ENCODE data around the gene LRP2.
A peak's percentile ranks its signal among the peaks of the same experiment; 100 is the strongest.
"Not testable (repeated sequence)": the region's sequence is repeated elsewhere in the genome, so short reads cannot be mapped to it uniquely, and the experiment has no call there.

The LRP2 gene

DNA sequence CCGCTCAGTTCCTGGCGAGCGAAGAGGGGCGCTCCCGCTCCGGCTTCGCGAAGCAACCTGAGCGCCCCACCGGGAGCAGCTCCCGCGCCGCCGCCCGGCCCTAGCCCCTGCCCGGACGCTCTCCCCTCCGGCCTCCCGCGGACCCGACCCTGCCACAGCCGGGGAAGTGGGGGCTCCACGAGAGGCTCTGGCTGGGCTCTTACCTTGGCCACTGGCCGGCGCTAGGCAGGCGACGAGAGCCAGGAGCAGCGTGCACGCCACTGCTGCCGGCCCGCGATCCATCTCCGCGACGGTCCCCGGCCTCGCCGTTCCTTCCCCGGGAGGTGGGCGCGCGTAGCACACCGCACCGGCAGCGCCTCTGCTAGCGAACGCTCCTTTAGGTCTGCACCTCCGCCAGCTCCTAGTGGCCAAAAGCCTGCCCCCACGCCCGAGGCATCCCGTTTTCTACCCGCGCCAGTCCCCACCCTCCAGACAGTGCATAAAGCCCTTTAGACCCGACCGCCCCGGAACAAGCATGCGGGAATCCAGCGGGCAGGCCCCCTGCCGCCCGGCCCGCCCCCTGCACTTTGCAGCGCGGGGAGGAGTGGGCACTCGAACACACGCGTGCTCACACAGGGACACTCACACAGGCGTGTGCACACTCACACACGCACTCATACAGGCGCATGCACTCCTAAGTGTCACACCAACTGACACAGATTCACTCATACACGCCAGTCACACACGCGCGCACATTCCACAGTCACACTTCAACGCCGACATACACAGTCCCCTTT, at the start of gene LRP2:
Gene LRP2, minus strand, starts transcription at position 417 of the 776 bp plus-strand sequence. Its CDS starts 135 bp downstream, at position 282.
- DNase-seq: peak; percentile 15

DNA sequence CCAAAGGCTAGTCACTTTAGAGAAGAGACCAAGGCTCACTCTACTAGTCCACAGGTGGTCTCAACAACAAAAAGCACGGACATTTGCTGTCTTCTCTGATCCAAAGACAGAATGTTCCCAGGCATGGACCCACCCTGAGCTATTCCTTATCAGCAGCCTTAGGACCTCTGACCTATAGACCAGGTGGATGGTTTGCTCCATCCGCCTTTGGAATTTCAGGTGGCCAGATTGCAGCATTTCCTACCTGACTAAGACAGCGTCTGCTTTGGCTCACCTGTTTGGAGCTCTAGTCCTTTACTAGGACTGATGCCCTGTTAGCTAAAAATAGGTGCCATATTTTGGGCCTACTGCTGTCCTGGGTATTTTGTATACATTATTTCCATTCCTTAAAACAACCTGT, 44.6 kb upstream of the LRP2 start:
- no peak for DNase-seq

DNA sequence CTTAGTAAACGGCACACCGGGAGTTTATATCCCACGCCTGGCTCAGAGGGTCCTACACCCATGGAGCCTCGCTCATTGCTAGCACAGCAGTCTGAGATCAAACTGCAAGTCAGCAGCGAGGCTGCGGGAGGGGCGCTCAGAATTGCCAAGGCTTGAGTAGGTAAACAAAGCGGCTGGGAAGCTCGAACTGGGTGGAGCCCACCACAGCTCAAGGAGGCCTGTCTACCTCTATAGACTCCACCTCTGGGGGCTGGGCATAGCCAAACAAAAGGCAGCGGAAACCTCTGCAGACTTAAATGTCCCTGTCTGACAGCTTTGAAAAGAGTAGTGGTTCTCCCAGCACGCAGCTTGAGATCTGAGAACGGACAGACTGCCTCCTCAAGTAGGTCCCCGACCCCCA, 37.2 kb upstream of the LRP2 start:
- DNase-seq: not testable (repeated sequence)

DNA sequence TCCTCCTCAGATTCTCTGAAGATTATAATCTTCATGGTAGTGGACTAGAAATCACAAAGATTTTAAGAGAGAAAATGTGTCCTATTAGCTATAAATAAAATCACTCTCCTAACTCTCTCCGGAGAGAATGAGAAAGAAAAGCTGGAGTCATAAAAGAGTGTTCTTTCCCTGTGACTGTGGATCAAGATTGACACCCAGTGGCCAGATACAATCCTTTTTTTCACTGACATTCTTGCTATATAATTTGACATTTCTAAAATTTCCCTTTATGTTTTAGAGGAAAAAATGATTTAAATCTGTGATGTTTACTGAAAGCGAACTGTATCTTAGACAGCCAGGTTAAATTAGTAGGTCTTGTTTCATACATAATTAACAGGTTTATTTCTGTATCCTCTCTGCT, 35.4 kb upstream of the LRP2 start:
- DNase-seq: no peak

DNA sequence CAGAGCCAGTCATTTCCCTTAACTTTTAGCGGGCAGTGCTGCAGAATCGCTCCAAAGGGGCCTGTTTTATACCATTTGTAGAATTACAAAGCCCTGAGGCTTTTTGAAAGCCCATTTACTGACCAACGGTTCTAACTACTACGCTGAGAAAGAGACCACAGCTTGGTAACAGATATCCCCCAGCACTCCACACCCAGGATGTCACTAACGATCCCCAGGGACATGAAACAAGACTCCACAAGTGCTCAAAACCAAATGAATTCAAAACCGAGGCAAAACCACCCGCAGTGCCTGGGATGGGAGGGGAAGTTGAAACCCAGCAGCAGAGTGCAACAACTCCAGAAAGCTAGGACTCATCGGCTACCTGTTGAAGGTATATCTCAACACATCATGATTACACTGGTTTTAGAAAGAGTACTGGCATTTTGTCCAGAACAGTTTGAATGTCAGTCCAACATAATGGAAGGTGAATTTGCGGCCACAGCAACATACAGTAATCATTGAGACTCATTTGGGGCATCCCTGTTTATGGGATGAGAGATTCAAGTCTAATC, 33.6 kb upstream of the LRP2 start:
- DNase-seq: no peak

DNA sequence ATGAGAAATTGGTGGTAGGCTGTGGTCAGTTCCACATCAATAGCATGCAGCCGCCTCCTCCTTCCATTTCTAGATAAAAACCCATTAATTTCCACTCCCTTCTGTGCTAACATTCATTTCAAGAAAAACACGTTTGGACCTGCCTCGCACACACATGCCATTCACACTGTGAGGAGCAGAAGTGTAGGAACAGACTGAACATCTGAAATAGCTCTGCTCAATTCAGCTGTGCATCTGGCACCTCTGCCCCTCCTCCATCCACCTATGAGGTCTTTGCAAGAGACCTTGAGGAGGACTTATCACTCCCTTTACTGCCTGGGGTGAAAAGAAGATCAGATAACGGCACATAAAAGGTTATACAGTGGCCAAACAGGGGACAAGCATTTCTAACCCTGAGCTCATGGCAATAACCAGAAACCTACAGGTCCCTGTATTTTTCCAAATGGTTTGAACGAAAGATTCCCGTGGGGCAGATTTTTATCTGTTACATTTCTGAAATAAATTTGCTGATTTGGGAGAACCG, 30.8 kb upstream of the LRP2 start:
- no peak for DNase-seq

DNA sequence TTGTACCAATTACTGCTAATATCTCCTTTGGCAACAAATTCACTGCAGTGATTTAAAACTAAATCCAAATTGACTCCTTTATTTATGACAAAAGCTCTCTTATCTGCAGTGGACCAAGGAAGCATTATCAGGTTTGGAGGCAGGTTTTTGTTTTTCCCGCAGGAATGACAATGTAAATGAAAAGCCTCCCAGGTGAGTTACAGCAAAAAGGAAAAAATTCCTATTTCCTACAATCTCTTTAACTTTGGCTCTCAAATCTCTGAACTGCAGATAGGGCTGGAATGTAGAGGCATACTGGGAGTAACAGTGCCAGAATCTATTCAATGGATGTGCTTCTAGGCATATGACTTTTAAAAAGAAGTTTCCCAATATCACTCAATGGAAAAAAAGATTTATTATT, 28.9 kb upstream of the LRP2 start:
- no peak for DNase-seq

DNA sequence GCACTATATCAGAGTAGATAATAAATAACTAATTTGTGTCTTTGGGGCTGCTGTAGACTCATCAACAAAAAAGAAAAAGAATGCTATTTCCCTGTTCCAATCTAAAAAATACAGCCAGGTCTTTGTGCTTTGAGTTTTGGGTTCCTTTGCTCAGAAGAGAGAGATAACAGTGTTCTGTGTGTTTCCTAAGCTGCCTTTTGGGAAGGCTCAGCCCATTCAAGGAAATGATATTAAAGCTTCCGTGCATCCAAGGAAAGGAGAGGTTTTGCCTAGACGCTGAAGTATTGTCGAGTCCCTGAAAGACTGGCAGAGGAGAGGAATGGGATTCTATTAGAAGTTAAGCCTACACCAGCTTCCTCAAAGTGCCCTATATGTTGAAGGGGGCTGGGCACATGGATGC, 25.8 kb upstream of the LRP2 start:
- no peak for DNase-seq

DNA sequence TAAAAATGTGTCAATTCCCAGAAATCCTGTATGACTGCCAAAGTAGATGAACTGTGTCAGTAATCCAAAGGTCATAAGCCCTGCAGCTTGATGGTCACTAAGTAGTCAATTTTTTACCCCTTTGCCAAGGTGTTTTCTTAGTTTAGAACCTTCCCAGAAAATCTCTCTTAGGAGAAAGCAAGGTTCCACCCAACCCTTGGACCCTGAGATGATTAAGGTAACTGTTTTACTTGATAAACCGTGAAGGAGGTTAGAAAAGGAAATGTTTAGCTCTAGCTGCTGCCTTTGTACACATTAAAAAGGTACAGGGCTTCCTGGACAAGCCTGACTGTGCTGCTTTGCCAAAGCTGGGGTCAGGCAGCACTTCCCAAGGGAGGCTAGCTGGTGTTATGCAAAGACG, 24.4 kb upstream of the LRP2 start:
- DNase-seq: no peak

DNA sequence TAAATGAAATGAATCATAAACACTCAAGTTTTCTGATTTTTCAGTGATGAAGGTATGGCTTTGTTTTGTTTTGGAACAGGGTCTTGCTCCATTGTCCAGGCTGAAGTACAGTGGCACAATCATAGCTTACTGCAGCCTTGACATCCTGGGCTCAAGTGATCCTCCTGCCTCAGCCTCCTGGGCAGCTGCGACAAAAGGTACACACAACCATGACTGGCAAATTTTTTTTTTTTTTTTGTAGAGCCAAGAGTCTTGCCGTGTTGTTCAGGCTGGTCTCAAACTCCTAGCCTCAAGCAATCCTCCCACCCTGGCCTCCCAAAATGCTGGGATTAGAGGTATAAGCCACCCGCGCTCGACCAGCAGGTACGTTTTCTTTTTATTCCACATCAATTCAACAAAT, 22.5 kb upstream of the LRP2 start:
- DNase-seq: no peak

DNA sequence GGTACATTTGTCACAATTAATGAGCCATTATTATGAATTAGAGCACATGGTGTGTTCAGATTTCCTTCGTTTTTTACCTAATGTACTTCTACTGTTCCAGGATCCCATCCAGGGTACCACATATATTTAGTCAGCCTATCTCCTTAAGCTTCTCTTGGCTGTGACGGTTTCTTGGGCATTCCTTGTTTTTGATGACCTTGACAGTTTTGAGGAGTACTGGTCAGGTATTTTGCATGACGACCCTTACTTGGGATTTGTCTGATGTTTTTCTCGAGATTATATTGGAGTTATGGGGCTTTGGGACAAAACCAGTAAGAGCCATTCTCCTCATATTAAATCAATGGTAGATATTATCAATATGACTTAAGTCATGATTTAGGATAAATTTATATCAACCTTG, 10.2 kb upstream of the LRP2 start:
- DNase-seq: no peak

DNA sequence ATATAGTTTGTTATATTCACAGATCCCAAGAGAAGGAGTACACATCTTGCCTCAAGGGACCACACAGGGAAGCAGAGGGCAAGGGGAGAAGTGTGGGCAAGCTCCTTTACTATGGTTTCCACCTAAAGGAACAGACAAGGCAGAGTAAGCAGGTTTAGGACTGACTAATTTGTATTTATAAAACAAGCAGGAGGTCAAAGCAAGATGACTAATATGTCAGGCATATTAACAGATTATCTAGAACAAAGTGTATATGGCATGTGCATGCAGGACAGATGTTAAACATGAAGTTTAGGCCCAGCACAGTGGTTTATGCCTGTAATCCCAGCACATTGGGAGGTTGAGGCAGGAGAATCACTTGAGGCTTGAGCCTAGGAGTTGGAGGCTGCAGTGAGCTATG, 3.7 kb upstream of the LRP2 start:
- no peak for DNase-seq

DNA sequence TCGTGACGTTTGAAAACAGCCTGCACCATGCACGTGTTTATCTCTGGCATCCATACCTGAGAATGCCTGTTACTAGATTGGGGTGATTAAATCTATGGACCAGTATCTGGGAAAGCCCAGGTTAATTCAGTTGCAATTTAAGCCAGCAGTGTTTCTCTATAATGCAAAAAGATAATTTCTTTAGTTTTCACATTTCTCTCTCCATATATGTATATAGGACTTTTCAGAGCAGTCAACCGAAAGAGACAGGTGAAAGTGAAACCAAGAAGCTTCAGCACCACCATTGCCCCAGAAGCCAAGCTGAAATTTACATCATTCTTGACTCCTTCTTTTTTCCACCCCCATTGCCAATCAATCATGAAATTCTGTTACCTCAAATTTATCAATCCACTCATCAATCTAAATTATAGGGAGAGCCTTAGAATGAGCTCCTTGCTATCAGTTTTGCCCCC, 2.7 kb upstream of the LRP2 start:
- peak; percentile 34 for DNase-seq

DNA sequence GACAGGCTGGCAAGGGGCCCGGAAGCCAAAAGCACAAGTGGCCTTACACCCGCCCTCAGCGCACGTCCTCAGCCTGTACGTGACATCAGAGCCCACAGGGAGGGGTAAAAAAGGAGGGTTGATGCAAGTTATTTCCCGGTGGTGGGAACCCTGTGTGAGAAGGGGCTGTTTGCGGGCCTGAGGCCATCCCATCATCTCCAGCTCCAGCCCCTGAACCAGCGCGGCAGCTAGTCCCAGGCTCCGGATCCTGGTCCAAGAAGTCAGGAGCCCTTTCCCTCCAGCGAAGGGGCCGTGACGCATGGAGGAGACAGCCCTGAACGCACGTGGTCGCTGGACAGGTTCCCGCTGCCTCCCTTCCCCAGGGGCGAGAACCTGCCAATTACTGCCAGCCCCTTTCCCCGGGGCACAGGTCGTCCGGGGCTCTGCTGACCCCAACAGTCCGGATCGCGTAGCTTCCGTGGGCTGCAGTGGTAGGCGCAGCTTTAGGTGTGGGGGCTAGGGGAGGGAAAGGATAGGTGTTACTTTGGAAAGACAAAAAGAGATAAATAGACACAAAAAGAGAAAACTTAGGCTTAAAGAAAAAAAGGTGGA, 1.3 kb upstream of the LRP2 start:
- DNase-seq: peak; percentile 53

DNA sequence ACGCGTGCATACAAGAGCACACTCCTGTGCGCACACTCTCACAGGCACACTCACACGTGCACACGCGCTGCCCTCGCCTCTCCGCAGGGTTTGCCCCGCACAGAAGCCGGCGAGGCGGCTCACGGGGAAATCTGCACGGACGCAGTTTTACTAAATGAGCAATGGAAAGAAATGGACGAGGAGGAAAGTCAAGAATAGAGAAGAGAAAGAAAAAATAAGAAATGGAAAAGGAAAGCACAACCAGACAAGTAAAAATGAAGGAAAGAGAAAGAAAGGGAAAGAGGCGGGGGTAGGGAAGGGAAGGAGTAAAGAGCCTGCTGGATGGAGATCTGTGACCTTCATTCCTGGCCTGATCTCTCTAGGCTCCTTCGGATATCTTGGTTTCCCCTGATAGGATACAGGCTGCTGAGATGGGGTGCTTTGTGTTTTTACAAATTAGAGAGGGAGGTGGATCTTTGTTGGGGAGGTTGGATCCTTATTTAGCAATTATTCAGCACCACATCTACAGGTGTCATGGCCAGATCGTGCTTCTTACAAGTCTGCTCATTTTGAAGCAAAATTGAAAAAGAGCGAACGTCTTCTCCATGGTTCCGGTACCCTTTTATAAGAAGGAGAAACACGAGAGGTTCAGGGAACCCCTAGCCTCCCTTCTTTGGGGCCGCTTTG, 693 bp upstream of the LRP2 start:
- DNase-seq: no peak

DNA sequence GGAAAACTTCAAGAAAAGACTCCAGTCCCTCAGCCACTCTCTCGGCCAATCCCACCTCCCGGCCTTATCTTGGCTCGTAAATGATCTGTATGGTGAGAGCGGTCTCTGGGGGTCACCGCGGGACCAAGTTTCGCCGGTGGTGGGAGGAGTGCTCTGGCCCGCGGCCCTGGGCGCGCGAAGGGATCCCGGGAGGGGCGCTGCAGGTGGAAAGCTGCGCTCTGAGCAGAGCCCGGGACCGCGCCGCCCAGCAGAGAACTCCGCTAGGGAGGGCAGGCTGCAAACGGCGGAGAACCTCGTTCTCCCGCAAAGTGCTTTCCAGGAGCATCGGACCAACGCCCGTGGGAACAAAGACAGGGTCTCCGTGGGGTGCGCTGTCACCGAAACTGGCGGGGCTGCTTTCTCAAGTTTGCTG, 622 bp downstream of the LRP2 start:
- DNase-seq: no peak

DNA sequence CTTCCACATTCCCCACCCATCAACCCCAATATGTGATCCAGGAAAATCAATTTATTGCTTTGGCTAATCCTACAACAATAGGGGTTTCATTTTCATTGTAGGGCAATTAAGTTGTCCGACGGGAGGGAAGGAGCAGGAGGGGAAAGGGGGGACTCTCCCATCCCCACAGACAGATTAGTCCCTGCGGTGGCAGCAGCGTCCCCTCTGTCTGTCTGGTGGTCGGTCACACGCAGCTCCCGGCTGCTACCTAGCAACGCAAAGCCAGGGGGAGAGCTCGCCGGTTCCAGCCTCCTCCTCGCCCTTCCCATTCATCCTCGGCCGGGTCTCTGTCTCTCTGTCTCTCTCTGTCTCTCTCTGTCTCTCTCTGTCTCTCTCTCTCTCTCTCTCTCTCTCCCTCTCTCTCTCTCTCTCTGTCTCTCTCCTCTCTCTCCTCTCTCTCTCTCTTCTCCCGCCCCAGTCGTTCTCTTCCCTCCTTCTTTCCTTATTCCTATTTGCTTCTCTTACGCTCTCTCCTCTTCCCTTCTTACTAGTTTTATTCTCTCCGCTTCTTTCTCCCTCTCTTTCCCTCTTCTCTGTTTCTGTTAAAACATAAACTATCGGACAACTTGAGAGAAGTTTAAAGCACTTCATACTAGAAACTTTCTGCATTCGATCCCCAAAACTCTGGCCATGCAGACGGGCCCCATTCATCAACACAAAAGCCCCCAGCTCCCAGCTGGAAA, 1.2 kb downstream of the LRP2 start:
- no peak for DNase-seq

DNA sequence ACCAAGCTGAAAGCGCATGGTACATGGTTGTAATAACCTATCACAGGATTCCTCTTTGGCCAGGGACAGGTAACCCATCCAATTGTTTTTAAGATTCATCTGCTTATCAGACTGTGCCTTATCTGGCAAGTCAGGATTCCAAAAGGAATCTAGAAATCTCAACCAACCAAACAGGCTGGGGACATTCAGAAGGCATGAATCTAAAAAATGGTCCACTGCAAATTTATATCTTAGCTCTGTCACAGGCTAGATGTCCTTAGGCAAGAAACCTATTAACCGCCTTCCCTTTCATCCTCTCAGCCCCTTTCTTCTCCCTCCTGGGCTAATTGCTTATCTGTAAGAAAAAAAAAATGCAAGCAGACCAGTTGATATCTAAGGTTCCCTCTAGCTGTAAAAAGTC, 4.3 kb downstream of the LRP2 start:
- DNase-seq: no peak

DNA sequence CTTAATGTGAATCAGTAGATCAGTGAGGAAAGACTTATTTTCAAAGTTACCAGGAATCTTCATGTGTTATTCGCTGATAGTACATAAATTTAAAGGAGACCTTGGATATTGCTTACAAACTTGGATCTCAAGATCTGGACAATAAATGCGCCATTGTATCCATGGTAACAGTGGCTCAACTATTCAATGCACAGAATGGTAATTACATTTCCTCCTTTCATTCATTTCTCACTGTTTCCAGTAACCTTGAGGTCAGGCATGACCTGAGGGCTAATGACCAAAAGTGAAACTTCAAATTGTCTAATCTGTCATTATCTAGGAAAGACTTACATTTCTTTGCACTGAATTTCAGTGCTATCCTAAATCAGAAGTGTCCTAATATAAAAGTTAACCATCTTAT, 8.1 kb downstream of the LRP2 start:
- peak; percentile 45 for DNase-seq

DNA sequence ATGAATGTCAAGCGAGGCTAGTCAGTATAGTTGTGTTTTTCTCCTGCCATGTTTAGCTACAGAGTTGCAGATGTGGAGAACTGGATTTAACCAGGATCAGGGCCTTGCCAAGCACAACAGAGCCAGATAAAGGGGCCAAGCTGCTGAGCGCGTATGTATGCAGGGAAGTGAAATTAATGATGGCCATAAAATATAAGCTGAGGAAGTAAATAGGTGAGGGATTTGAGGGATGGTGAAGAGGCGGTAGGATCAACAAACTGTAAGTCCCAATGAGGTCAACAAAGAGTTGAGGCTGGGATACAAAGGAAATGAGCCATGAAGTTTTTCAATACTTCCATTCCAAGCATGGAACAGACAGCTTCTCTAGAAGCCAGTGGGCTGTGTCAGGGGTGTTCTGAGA, 10.6 kb downstream of the LRP2 start:
- no peak for DNase-seq

DNA sequence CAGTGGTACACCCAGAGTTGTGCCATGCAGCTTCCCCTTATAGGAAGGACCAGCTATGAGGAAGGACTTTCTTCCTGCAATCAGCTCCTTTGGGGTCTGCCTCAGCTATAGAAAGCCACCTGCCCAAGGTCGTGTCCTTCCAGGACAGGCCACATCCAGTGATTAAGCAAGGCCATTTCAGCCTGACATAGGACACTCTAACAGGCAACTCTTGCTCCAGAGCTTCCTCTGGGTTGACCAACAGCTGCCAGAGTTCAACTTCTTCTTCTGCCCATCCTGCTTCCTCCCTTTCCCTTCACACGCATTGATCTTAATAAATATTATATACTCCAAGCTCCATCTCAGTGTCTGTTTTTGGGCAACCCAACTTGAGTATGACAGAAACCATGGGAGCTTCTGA, 12.8 kb downstream of the LRP2 start:
- no peak for DNase-seq

DNA sequence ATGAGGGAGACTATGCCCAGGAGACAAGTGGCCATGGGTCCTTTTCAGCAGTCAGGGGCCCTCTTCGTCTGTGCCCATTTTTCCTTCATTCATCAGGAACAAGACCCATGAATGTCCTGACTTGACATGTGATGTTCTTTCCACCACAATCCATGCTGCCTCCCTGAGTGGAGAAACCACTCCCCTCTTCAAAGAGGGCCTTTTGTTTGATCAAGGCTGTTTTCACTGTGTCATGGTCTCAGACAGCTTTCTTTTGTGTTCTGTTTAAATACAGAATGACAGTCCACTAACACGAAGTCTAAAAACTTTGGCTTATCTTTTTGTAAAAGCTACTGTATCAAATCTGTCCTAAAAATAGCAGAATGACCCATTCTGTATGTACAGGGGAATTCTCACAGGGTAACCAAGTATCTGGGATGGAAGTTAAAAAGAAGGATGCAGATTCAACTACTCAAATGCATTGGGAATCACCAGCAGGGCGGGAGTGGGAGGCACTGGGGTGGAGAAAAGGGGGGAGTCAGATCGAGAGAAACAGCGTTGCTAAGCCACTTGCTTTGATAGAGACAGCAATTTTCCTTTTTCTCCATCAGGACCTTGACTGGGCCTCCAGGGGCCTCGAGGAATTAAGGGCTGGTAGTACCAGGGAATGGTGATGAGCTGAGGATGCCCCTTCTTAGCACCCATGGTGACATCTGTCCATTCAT, 13.9 kb downstream of the LRP2 start:
- no peak for DNase-seq

All from activated CD4-positive, alpha-beta T cell treated with anti-CD3 and anti-CD28 coated beads, Interleukin-10, Interleukin-2, amounts not matched to agents 100 ng/mL and 50 ng/mL, durations not matched to agents 16 hours and 8 hours (primary cell).